Lower lobe of right lung (tissue), 2 donors: ENCODE data around the gene XAGE1A. TPM values are rescaled to one million over a fixed set of nuclear protein-coding genes. Genes with fewer than 3 reads are reported as not detected.
"Not testable (repeated sequence)": the region's sequence is repeated elsewhere in the genome, so short reads cannot be mapped to it uniquely, and the experiment has no call there.

Experiments
- ATAC-seq, 2 donors: fragments of 200-7000 bp; cut with Tn5 transposase; one replicate each; pipeline ENCODE4 v1.9.1; 2020 to 2022; ENCODE audit warnings: mild to moderate bottlenecking in 2 of 2, moderate library complexity in 2 of 2
- DNase-seq: peaks from one replicate; pipeline ENCODE4 v3.0.0-alpha.2; 2020
- H3K27ac ChIP-seq: fragments of 200-600 bp; one replicate; pipeline ENCODE4 v1.8.0; 2022
- H3K27me3 ChIP-seq: fragments of 200-600 bp; one replicate; pipeline ENCODE4 v1.8.0; 2022; ENCODE audit warnings: low read depth
- H3K36me3 ChIP-seq: fragments of 200-600 bp; one replicate; pipeline ENCODE4 v1.8.0; 2022; ENCODE audit warnings: mild to moderate bottlenecking
- H3K4me1 ChIP-seq: fragments of 200-600 bp; one replicate; pipeline ENCODE4 v1.8.0; 2022
- H3K4me3 ChIP-seq: fragments of 200-600 bp; one replicate; pipeline ENCODE4 v1.8.0; 2022; ENCODE audit warnings: mild to moderate bottlenecking
- H3K9me3 ChIP-seq: fragments of 200-600 bp; one replicate; pipeline ENCODE4 v1.8.0; 2022
- intact Hi-C: fragments of 100-400 bp; cut with DNase I; formaldehyde crosslinking; loops from one replicate; pipeline ENCODE4 v1.11.0; 2022
- total RNA-seq: library from RNA; stranded (reverse); fragmentation: NEBNext Ultra II Directional; extraction: Animal tissue kit (Norgen Biotek cat#: 25700); gene quantifications from one replicate; pipeline ENCODE4 v1.2.1, GENCODE V29; 2021
- TF ChIP-seq, protein P1 (sequence below): fragments of 200-600 bp; IDR thresholded peaks from one replicate; pipeline ENCODE4 v1.8.0; 2022; ENCODE audit warnings: antibody characterized with exemption, mild to moderate bottlenecking
- donor health status: DM: no; HTN: yes; CAD: no; lungs with severe emphysema.

The XAGE1A gene
- total RNA-seq, 1 donor from 2014 or later = not detected

DNA sequence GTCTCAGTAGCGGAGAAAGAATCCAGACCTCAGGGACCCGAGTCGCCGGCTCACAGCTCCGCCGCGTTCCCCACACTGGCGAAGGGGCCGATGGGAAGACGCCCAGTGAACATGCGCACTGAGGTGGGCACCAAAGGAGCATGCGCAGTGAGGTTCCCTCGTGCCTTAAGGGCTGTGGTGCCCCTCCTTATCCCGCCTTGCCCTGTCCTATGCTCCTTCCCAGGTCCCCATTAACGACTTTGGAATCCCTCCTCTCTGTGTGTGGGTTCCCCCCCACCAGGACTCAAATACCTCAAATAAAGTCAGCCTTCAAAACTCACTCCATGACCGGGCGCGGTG lies 21.3 kb downstream of the XAGE1A start, which contains the start of gene XAGE1B:
Gene XAGE1B (minus strand): TSS at position 77 of the 339 bp plus-strand sequence. CDS start 1,536 bp downstream, outside the sequence.
- H3K36me3 ChIP-seq, H3K27ac ChIP-seq, intact Hi-C loops, H3K4me1 ChIP-seq, DNase-seq, H3K9me3 ChIP-seq, H3K4me3 ChIP-seq, H3K27me3 ChIP-seq: not testable (repeated sequence)
- ATAC-seq = peak in 1 of 2 donors; percentile 4

DNA sequence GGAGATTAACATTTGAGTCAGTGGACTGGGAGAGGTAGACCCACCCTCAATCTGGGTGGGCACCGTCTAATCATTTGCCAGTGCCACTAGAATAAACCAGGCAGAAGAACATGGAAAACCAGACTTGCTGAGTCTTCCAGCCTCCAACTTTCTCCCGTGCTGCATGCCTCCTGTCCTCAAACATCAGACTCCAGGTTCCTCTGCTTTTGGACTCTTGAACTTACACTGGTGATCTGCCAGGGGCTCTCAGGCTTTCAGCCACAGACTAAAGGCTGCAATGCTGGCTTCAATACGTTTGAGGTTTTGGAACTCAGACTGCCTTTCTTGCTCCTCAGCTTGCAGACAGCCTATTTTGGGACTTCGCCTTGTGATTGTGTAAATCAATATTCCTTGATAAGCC lies 45.4 kb downstream of the XAGE1A start:
- H3K36me3 ChIP-seq, ATAC-seq, H3K4me3 ChIP-seq, H3K9me3 ChIP-seq, H3K27ac ChIP-seq, DNase-seq, H3K4me1 ChIP-seq, H3K27me3 ChIP-seq, intact Hi-C loops: not testable (repeated sequence)

DNA sequence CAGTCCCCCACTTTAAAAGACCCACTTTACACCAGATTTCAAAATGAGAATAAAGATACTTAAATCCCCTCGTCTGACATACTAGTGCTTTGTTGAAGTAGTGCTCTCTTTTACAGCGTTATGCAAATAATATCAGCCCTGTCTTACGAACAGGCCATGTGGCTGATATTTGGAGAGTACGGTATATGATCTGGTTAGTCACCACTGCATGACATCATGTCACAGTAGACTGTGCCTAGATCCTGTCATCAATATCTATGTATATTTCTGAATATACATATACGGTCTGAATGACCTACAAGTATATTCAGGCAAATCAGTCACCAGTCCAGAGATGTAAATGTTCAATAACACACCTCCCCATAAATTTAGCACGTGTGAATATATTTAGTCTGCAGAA lies 46.7 kb downstream of the XAGE1A start:
- Histone ChIP-seq H3K27me3 (no peaks in the 10 kb centered on the region), H3K9me3 (no peaks in the 10 kb centered on the region), H3K27ac (no peak overlapping the region), H3K4me1 (no peaks in the 10 kb centered on the region), H3K36me3 (no peaks in the 10 kb centered on the region), H3K4me3 (no peak overlapping the region)
- no peak for ATAC-seq
- DNase-seq = no peak
- TF ChIP-seq, protein P1, sequence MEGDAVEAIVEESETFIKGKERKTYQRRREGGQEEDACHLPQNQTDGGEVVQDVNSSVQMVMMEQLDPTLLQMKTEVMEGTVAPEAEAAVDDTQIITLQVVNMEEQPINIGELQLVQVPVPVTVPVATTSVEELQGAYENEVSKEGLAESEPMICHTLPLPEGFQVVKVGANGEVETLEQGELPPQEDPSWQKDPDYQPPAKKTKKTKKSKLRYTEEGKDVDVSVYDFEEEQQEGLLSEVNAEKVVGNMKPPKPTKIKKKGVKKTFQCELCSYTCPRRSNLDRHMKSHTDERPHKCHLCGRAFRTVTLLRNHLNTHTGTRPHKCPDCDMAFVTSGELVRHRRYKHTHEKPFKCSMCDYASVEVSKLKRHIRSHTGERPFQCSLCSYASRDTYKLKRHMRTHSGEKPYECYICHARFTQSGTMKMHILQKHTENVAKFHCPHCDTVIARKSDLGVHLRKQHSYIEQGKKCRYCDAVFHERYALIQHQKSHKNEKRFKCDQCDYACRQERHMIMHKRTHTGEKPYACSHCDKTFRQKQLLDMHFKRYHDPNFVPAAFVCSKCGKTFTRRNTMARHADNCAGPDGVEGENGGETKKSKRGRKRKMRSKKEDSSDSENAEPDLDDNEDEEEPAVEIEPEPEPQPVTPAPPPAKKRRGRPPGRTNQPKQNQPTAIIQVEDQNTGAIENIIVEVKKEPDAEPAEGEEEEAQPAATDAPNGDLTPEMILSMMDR = no peak
- intact Hi-C loops = no loop called here

DNA sequence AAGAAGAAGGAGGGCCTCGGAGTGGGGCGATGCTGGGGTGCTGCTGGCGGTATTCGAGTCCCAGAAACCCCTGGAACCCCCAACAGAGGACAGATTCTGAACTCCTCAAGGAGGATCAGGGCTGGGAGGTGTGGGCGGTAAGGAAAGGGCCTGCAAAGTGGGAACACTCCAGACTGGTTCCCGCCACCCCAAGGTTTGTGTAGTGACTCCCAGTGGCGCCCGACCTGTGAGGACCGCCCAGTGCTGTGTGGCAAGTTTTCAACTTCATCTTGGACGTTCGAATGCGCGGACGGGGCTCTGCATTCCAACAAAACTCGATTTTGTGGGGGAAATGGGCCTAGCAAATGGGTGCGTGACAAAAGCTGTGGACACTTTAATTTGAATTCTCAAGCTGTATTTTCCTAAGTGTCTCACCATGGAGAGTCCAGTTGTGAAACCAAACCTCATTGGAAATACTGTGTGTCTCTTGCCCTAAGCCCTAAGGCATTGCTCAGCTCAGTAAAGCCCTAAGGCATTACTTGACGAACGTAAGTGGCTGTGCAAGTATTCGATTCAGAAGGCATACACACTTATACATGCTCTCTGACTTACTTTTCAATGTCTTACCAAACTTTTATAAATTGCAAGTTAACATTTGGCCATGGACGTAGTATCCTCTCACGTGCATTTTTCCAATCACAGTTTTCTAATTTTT lies 48.7 kb downstream of the XAGE1A start:
- no peak for DNase-seq
- Histone ChIP-seq H3K4me1 (no peaks in the 10 kb centered on the region), H3K27me3 (no peaks in the 10 kb centered on the region), H3K36me3 (no peaks in the 10 kb centered on the region), H3K27ac (no peak overlapping the region), H3K4me3 (no peak overlapping the region), H3K9me3 (no peaks in the 10 kb centered on the region)
- ATAC-seq = no peak
- intact Hi-C loops = no loop called here
- TF ChIP-seq, protein P1 = no peak

DNA sequence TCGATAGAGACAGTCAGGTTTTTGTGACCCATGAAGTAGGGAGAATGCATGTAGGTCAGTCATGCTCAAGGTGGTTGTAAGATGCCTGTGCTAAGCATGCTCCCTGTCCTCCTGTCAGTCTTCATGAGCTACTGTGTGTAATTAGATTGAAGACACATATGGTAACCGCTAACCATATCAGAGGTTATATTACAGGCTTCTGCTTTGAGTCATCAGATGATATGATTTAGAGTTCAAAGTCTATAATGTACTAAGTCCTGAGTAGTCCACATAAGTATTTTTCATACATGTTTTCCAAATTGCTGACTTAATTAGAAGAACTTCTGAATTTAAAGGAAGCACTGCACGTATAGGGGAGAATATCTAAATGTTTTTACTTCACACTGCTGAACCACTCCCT lies 53.2 kb downstream of the XAGE1A start:
- H3K4me3 ChIP-seq, H3K4me1 ChIP-seq, ATAC-seq, H3K36me3 ChIP-seq, H3K27me3 ChIP-seq, DNase-seq, H3K9me3 ChIP-seq, intact Hi-C loops, H3K27ac ChIP-seq: not testable (repeated sequence)

Other genes starting within 250 kb of the XAGE1A start
- 6.7 TPM for gene XAGE2, start 126.8 kb upstream of the XAGE1A start, total RNA-seq
- not detected for gene XAGE1B, start 21.3 kb downstream of the XAGE1A start, total RNA-seq
- gene SSX7, start 159.1 kb downstream of the XAGE1A start, total RNA-seq = not detected
- not detected for gene SSX2, start 211.4 kb downstream of the XAGE1A start, total RNA-seq